IPS-18c (cell line): ENCODE results near the gene ERVMER34-1.

Experiments used
- H3K4me3 ChIP-seq: 2 replicates; pipeline ENCODE4 v1.7.0; 2013; ENCODE audit warnings: low read depth, mild to moderate bottlenecking, low read length, moderate library complexity; ENCODE audit not compliant: insufficient read depth
- H3K9me3 ChIP-seq: one replicate; pipeline ENCODE4 v1.6.1; 2013; ENCODE audit warnings: mild to moderate bottlenecking, low read length, moderate library complexity; ENCODE audit not compliant: control insufficient read depth, insufficient read depth

Gene ERVMER34-1

DNA sequence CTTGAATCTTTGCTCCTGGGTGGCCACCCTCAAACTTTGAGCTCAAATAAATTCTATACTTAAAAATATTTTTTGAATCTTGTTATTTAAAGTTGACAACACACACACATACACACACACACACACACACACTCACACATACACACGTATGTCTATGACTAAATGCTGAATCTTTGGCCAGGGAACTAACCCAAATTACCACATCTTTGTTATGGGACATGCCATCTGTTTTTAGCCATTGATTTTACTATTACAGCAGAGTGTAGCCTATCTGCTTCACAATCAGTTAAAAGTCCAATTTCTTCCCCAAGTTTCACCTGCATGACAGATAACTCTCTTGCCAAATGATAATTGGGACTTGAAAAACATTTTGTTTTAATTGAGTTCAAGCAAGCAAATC lies 47.1 kb downstream of the ERVMER34-1 start:
- no peak overlapping the region for H3K4me3 ChIP-seq
- H3K9me3 ChIP-seq = no peaks in the 10 kb centered on the region

DNA sequence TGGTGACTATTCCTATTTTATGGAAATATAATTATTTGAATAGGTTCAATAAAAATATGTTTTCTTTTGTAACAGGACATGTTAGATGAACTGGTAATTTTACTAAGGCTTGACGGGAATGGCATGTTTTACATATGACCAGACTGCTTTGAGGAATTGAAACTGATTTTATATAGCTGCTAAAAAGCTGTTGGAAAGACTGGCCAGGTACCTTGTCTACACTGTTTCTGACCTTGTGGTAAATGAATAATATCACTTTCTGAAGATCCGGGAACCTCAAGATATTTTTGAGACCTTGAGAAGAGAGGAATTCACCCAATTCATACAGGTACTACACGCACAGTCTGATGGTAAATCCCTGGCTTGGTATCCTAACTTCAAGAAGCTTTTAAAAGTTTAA lies 50.0 kb downstream of the ERVMER34-1 start:
- H3K9me3 ChIP-seq = no peaks in the 10 kb centered on the region
- no peak overlapping the region for H3K4me3 ChIP-seq

DNA sequence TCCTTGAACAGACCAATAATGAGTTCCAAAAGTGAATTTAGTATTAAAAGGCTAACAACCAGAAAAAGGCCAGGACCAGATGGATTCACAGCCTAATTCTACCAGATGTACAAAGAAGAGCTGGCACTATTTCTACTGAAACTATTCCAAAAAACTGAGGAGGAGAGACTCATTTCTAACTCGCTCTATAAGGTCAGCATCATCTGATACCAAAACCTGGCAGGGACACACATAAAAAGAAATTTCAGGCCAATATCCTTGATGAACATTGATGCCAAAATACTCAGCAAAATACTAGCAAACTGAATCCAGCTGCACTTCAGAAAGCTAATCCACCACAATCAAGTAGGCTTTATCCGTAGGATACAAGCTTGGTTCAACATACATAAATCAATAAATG lies 56.3 kb downstream of the ERVMER34-1 start:
- H3K4me3 ChIP-seq = no peak overlapping the region
- no peaks in the 10 kb centered on the region for H3K9me3 ChIP-seq

DNA sequence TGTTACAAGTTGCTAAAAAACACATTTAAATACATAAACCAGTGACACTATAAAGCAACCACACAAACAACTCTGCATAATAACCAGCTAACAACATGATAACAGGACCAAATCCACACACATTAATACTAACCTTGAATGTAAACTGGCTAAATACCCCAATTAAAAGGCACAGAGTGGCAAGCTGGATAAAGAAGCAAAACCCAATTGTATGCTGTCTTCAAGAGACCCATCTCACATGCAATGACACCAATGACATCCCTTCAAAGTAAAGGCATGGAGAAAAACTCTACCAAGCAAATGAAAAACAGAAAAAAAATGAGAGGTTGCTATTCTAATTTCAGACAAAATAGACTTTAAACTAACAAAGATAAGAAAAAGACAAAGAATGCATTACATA lies 57.7 kb downstream of the ERVMER34-1 start:
- no peaks in the 10 kb centered on the region for H3K9me3 ChIP-seq
- no peak overlapping the region for H3K4me3 ChIP-seq
